NCI-H1105 treated with DMSO at 0.1 percent for 48 hours (cell line): ENCODE results near the gene TYW3.

Source experiments
- DNase-seq: peaks from one replicate; lab custom pipeline; 2025; lab: John Stamatoyannopoulos, UW

Gene TYW3

GRCh38 chr1:74791491-74791890 lies 58.5 kb downstream of the TYW3 start:
- no peak for DNase-seq

GRCh38 chr1:74799119-74799657 lies 66.2 kb downstream of the TYW3 start:
- DNase-seq = no peak

- no peak for DNase-seq
Observed at GRCh38 chr1:74811436-74812179, 78.7 kb downstream of the TYW3 start.

GRCh38 chr1:74812180-74812541 lies 79.2 kb downstream of the TYW3 start:
- no peak for DNase-seq
